HepG2 (cell line): ENCODE results near the gene MGMT. TPM values are rescaled to one million over a fixed set of nuclear protein-coding genes. Genes with fewer than 3 reads are reported as not detected.

Experiments
- ATAC-seq: fragments of 200-7000 bp; cut with Tn5 transposase; 3 replicates; pipeline ENCODE4 v1.9.1; 2020; ENCODE audit warnings: mild to moderate bottlenecking, moderate library complexity
- BruUV-seq: library from RNA; stranded (reverse); fragments of 400-500 nt; replicated peaks from 2 replicates; lab custom pipeline; 2021; lab: Mats Ljungman, UMichigan
- CTCF ChIA-PET: fragments of 300-600 bp; formaldehyde crosslinking; extraction: SDS; loops from one replicate; lab custom pipeline; 2021; ENCODE audit warnings: low total read pairs, inconsistent platforms, low intra/inter-chr PET ratio; lab: Yijun Ruan, JAX
- POLR2A ChIA-PET: fragments of 350-600 bp; sonication (Branson Sonifier 250); formaldehyde crosslinking; loops from one replicate; lab custom pipeline; 2020; ENCODE audit warnings: antibody characterized with exemption, inconsistent platforms; lab: Yijun Ruan, JAX
- DNase-seq: peaks from one replicate; pipeline ENCODE4 v3.0.0-alpha.2; 2015; ENCODE audit warnings: low spot score
- FAIRE-seq: peaks from 3 replicates; lab custom pipeline; 2011; peaks lifted over from hg19 to GRCh38; lab: Jason Lieb, UNC
- H2AFZ ChIP-seq: one replicate; pipeline ENCODE4 v1.6.1; 2011; ENCODE audit warnings: low read length, inconsistent platforms
- H3K27ac ChIP-seq: fragments of 300-600 bp; 3 replicates; pipeline ENCODE4 v1.8.0; 2011; ENCODE audit warnings: mixed run types, mild to moderate bottlenecking, mixed read lengths, low read length, inconsistent platforms; ENCODE audit not compliant: insufficient read depth; ENCODE audit errors: extremely low read length
- H3K27me3 ChIP-seq, 2 experiments: fragments of 200-600 bp in 1 of 2; 2 replicates in 1 of 2; 3 replicates in 1 of 2; pipeline versions ENCODE4 v1.6.0 to v1.8.0; 2011; ENCODE audit warnings: low read length in 2 of 2, mild to moderate bottlenecking in 2 of 2, moderate library complexity in 2 of 2, inconsistent platforms in 1 of 2; ENCODE audit not compliant: insufficient read depth in 2 of 2, control insufficient read depth in 1 of 2
- H3K36me3 ChIP-seq, 2 experiments: fragments of 200-600 bp in 1 of 2; replicated peaks in 1 of 2; 2 replicates in 1 of 2; 3 replicates in 1 of 2; pipeline versions ENCODE4 v1.5.1 to v1.8.0; 2011; ENCODE audit warnings: low read length in 2 of 2, inconsistent platforms in 1 of 2; ENCODE audit not compliant: insufficient read depth in 2 of 2, control insufficient read depth in 1 of 2
- H3K4me1 ChIP-seq: 2 replicates; pipeline ENCODE4 v1.5.1; 2012; ENCODE audit warnings: low read length, inconsistent platforms; ENCODE audit not compliant: insufficient read depth
- H3K4me2 ChIP-seq: 2 replicates; pipeline ENCODE4 v1.6.0; 2011; ENCODE audit warnings: low read depth, low read length, inconsistent platforms
- H3K4me3 ChIP-seq, 3 experiments: fragments of 200-600 bp in 1 of 3; sonication (generic), shearing (Covaris generic) in 1 of 3; replicated peaks in 1 of 3; 2 replicates each; pipeline ENCODE4 v1.5.1; 2011 to 2016; ENCODE audit warnings: low read length in 3 of 3, inconsistent platforms in 2 of 3, low read depth in 2 of 3, mild to moderate bottlenecking in 2 of 3, control low read depth in 1 of 3, mixed read lengths in 1 of 3; ENCODE audit not compliant: insufficient read depth in 1 of 3
- H3K79me2 ChIP-seq: one replicate; pipeline ENCODE4 v1.6.1; 2011; ENCODE audit warnings: low read length, inconsistent platforms; ENCODE audit not compliant: insufficient read depth
- H3K9ac ChIP-seq: 2 replicates; pipeline ENCODE4 v1.6.0; 2011; ENCODE audit warnings: mild to moderate bottlenecking, low read depth, low read length, inconsistent platforms; ENCODE audit not compliant: insufficient read depth
- H3K9me3 ChIP-seq: 2 replicates; pipeline ENCODE4 v1.5.1; 2012; ENCODE audit warnings: mild to moderate bottlenecking, low read length
- H4K20me1 ChIP-seq: 2 replicates; pipeline ENCODE4 v1.6.0; 2011; ENCODE audit warnings: inconsistent platforms, mild to moderate bottlenecking, low read length, moderate library complexity; ENCODE audit not compliant: insufficient read depth
- EZH2 ChIP-seq: conservative IDR thresholded peaks from 2 replicates; pipeline ENCODE4 v1.6.1; 2012; ENCODE audit warnings: mild to moderate bottlenecking, low read depth, low read length, moderate library complexity
- KDM2A ChIP-seq: sonication (generic); formaldehyde crosslinking; IDR thresholded peaks from 2 replicates; pipeline ENCODE4 v1.4.0; 2020; ENCODE audit warnings: low read depth, missing genetic modification reagents, borderline replicate concordance
- KLF9 ChIP-seq: IDR thresholded peaks from 2 replicates; pipeline ENCODE4 v1.6.1; 2016; ENCODE audit warnings: low read depth
- MED1 ChIP-seq: sonication (generic); formaldehyde crosslinking; IDR thresholded peaks from 2 replicates; pipeline ENCODE4 v1.4.0; 2020; ENCODE audit warnings: missing genetic modification reagents
- NFKB2 ChIP-seq: sonication (generic); formaldehyde crosslinking; IDR thresholded peaks from 2 replicates; pipeline ENCODE4 v1.4.0; 2020; ENCODE audit warnings: missing genetic modification reagents, borderline replicate concordance
- PHF8 ChIP-seq: sonication (generic); formaldehyde crosslinking; IDR thresholded peaks from 2 replicates; pipeline ENCODE4 v1.5.0; 2020; ENCODE audit warnings: missing genetic modification reagents
- ZBTB3 ChIP-seq: sonication (generic); formaldehyde crosslinking; IDR thresholded peaks from 2 replicates; pipeline ENCODE4 v1.4.0; 2020; ENCODE audit warnings: low read depth, mild to moderate bottlenecking, moderate library complexity, missing genetic modification reagents, borderline replicate concordance
- ZC3H4 ChIP-seq: sonication (generic); formaldehyde crosslinking; IDR thresholded peaks from 2 replicates; pipeline ENCODE4 v1.4.0; 2020; ENCODE audit warnings: missing genetic modification reagents, borderline replicate concordance
- ZMYM2 ChIP-seq: sonication (generic); formaldehyde crosslinking; IDR thresholded peaks from 2 replicates; pipeline ENCODE4 v1.8.0; 2022; ENCODE audit warnings: mild to moderate bottlenecking, missing genetic modification reagents
- ZNF225 ChIP-seq: sonication (generic); formaldehyde crosslinking; IDR thresholded peaks from 2 replicates; pipeline ENCODE4 v1.4.0; 2020; ENCODE audit warnings: mild to moderate bottlenecking, missing genetic modification reagents
- ZNF354B ChIP-seq: sonication (generic); formaldehyde crosslinking; IDR thresholded peaks from 2 replicates; pipeline ENCODE4 v1.8.0; 2022; ENCODE audit warnings: mild to moderate bottlenecking, missing genetic modification reagents
- ZNF678 ChIP-seq: sonication (generic); formaldehyde crosslinking; IDR thresholded peaks from 2 replicates; pipeline ENCODE4 v1.4.0; 2020; ENCODE audit warnings: mild to moderate bottlenecking, missing genetic modification reagents
- ZNF839 ChIP-seq: sonication (generic); formaldehyde crosslinking; IDR thresholded peaks from 2 replicates; pipeline ENCODE4 v1.4.0; 2020; ENCODE audit warnings: missing genetic modification reagents, mild to moderate bottlenecking, borderline replicate concordance
- ZSCAN22 ChIP-seq: sonication (generic); formaldehyde crosslinking; IDR thresholded peaks from 2 replicates; pipeline ENCODE4 v1.4.0; 2020; ENCODE audit warnings: mild to moderate bottlenecking, missing genetic modification reagents
- WGBS: methylation state at CpG from one replicate; pipeline ENCODE4 v1.1.6; 2017; ENCODE audit warnings: low lambda C conversion rate; 5-methylcytosine and 5-hydroxymethylcytosine counted together
- in situ Hi-C: cut with HindIII; loops from 2 replicates; pipeline ENCODE4 v1.10.0; 2017; ENCODE audit warnings: low pct_unique_long_range_greater_than_20kb; ENCODE audit not compliant: extremely low pct_ligation_motif_present
- intact Hi-C: fragments of 100-400 bp; cut with micrococcal nuclease; formaldehyde crosslinking; loops from one replicate; pipeline ENCODE4 v1.10.0; 2022; ENCODE audit not compliant: unreplicated experiment
- polyA plus RNA-seq, 8 experiments: library from polyadenylated mRNA; depleted of rRNA in 3 of 8; stranded (reverse) in 7 of 8; unstranded in 1 of 8; fragments of >200 nt; fragmentation: Illumina TruSeq in 4 of 8; extraction: Trizol in 4 of 8; gene quantifications; 2 replicates each; pipeline versions ENCODE4 v1.2.1 to v1.2.3, GENCODE V29; 2011 to 2016; ENCODE audit warnings: low read depth in 4 of 8, missing spikeins in 1 of 8, mixed read lengths in 1 of 8; ENCODE audit not compliant: insufficient read depth in 1 of 8
- total RNA-seq, 5 experiments: library from RNA; depleted of rRNA; stranded (reverse); fragments of >200 nt; fragmentation: Illumina TruSeq; extraction: Trizol; gene quantifications; 2 replicates each; pipeline ENCODE4 v1.2.3, GENCODE V29; 2016; ENCODE audit warnings: low read depth in 1 of 5
- TF ChIP-seq, protein P1 (sequence below): IDR thresholded peaks from 2 replicates; pipeline ENCODE4 v1.6.1; 2018; ENCODE audit warnings: missing genetic modification reagents

The MGMT gene
- total and polyA plus RNA-seq, 2 of the 13 experiments (the other 11 are each of a cell fraction or from before 2014, with no cell fraction given) = 12.0 to 19.5 TPM

DNA sequence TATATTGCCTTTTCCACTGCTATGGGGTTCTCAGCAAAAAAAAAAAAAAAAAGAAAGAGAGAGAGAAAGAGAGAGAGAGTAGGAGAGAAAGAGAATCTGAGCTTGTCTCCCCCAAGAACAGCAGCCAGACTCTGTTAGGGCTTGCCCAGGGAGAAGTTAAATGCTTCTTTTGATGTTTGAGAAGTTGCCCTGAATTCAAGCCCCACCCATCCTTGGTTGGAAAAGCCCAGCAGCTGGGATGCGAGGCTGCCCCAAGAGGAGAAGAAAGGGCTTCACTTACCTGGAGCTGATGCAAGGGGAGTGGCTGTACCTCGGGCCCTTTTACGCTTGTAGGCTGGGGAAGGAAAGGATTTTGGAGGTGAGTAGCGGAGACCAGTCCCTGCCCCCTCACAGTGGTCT, 20.9 kb upstream of the MGMT start:
- ChIA-PET CTCF (no interaction called here), POLR2A (no interaction called here)
- Histone ChIP-seq H2AFZ (no peak overlapping the region), H3K27me3 (peaks cover 0 to 3% of the 10 kb centered on the region in 2 experiments; a peak in 1 of 5 replicates), H3K79me2 (no peaks in the 10 kb centered on the region), H3K9me3 (no peaks in the 10 kb centered on the region), H3K27ac (no peak overlapping the region), H3K4me3 (no peak overlapping the region), H3K9ac (no peak overlapping the region), H4K20me1 (no peaks in the 10 kb centered on the region), H3K4me1 (peaks cover 33% of the 10 kb centered on the region), H3K36me3 (no peaks in the 10 kb centered on the region), H3K4me2 (no peak overlapping the region)
- no peak for ATAC-seq
- FAIRE-seq = no peak
- 54% methylated on average over 4 of the region's 4 CpGs for WGBS
- BruUV-seq = no TSS peak
- no peak for DNase-seq
- TF ChIP-seq ZNF678 (CRISPR knock-in tag) (no peak), KLF9 (no peak), KDM2A (no peak), ZBTB3 (CRISPR knock-in tag) (no peak), ZSCAN22 (CRISPR knock-in tag) (no peak), ZNF839 (CRISPR knock-in tag) (no peak), NFKB2 (CRISPR knock-in tag) (no peak), ZC3H4 (no peak), ZNF225 (CRISPR knock-in tag) (no peak), MED1 (no peak), ZNF354B (no peak)
- intact Hi-C loops = no loop called here
- in situ Hi-C loops = no loop called here

DNA sequence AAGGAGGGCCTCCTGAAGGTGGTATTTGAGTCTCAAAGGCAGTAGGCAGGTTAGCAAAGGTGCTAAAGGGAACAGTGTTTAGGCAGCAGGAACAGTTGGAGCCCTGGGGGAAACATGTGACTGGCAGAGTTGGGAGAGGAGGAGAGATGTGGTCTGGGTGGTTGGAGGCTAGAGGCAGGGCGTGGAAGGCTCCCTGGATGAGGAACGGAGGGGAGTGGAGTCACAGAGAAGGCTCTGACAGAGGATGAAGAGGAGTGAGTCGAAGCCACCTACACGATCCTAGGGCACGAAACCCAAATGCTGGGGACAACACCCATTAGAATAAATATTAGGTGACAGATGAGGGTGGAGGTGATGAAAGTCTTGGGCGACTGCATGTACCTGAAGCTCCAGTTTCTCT, 19.6 kb upstream of the MGMT start:
- Histone ChIP-seq H3K27ac (no peak overlapping the region), H3K27me3 (no peaks in the 10 kb centered on the region; a peak in 1 of 5 replicates), H4K20me1 (no peaks in the 10 kb centered on the region), H3K9ac (no peak overlapping the region), H2AFZ (no peak overlapping the region), H3K4me1 (peaks cover 30% of the 10 kb centered on the region), H3K4me3 (no peak overlapping the region), H3K9me3 (0 out of 2 replicates have a peak, but pooled peaks cover 7% of the 10 kb centered on the region), H3K4me2 (no peak overlapping the region), H3K79me2 (no peaks in the 10 kb centered on the region), H3K36me3 (no peaks in the 10 kb centered on the region)
- POLR2A ChIA-PET = interaction anchor here (1.1 kb wide), 1 partner anchor 19 kb away, joined by 3 read pairs; the partner anchor contains the start of gene MGMT
- no TSS peak for BruUV-seq
- DNase-seq = no peak
- CTCF ChIA-PET = no interaction called here
- no peak for TF ChIP-seq PHF8 (CRISPR knock-in tag)
- TF ChIP-seq ZMYM2 (CRISPR knock-in tag) = no peak
- no peak for TF ChIP-seq EZH2
- TF ChIP-seq, protein P1, sequence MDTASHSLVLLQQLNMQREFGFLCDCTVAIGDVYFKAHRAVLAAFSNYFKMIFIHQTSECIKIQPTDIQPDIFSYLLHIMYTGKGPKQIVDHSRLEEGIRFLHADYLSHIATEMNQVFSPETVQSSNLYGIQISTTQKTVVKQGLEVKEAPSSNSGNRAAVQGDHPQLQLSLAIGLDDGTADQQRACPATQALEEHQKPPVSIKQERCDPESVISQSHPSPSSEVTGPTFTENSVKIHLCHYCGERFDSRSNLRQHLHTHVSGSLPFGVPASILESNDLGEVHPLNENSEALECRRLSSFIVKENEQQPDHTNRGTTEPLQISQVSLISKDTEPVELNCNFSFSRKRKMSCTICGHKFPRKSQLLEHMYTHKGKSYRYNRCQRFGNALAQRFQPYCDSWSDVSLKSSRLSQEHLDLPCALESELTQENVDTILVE = no peak
- WGBS = 56% methylated on average over 6 of the region's 6 CpGs
- ATAC-seq = no peak
- in situ Hi-C loops = no loop called here
- no peak for FAIRE-seq
- intact Hi-C loops = no loop called here
